K562 (cell line): ENCODE results near the gene SPAG7. TPM values are rescaled to one million over a fixed set of nuclear protein-coding genes. Genes with fewer than 3 reads are reported as not detected.

Experiments used
- ATAC-seq: fragments of 200-7000 bp; cut with Tn5 transposase; 3 replicates; pipeline ENCODE4 v1.9.1; 2020; ENCODE audit warnings: moderate library complexity
- BruUV-seq: library from RNA; stranded (reverse); fragments of 400-500 nt; replicated peaks from 2 replicates; lab custom pipeline; 2021; lab: Mats Ljungman, UMichigan
- CTCF ChIA-PET: fragments of 300-600 bp; formaldehyde crosslinking; extraction: SDS; loops from one replicate; lab custom pipeline; 2021; ENCODE audit warnings: low intra/inter-chr PET ratio; lab: Yijun Ruan, JAX
- POLR2A ChIA-PET: fragments of 300-600, 350-650 bp; sonication (Branson Sonifier 250); formaldehyde crosslinking; extraction: SDS; loops from one replicate; lab custom pipeline; 2021; ENCODE audit warnings: antibody characterized with exemption, inconsistent platforms; lab: Yijun Ruan, JAX
- DNase-seq, 4 experiments: peaks; one replicate each; pipeline versions ENCODE4 v3.0.0 to v3.0.0-alpha.2; 2011 to 2018; ENCODE audit warnings: low spot score in 3 of 4, mixed read lengths in 3 of 4; ENCODE audit errors: extremely low read depth in 1 of 4
- FAIRE-seq: peaks from 2 replicates; lab custom pipeline; 2011; peaks lifted over from hg19 to GRCh38; lab: Jason Lieb, UNC
- H2AFZ ChIP-seq: 2 replicates; pipeline ENCODE4 v1.6.0; 2011; ENCODE audit warnings: low read depth, low read length, control low read depth, inconsistent platforms
- H3K27ac ChIP-seq: fragments of 200-600 bp; 3 replicates; pipeline ENCODE4 v1.8.0; 2011; ENCODE audit warnings: low read depth, mild to moderate bottlenecking, control low read depth, inconsistent platforms, low read length, moderate library complexity, mixed read lengths; ENCODE audit errors: extremely low read depth
- H3K27me3 ChIP-seq, 2 experiments: fragments of 300-600 bp in 1 of 2; 2 replicates in 1 of 2; 3 replicates in 1 of 2; pipeline versions ENCODE4 v1.6.0 to v1.8.0; 2011; ENCODE audit warnings: inconsistent platforms in 2 of 2, low read length in 2 of 2, mild to moderate bottlenecking in 1 of 2, mixed read lengths in 1 of 2, moderate library complexity in 1 of 2; ENCODE audit not compliant: control insufficient read depth in 2 of 2, insufficient read depth in 2 of 2
- H3K36me3 ChIP-seq: fragments of 300-600 bp; 3 replicates; pipeline ENCODE4 v1.8.0; 2011; ENCODE audit warnings: mild to moderate bottlenecking, low read length, inconsistent platforms; ENCODE audit not compliant: control insufficient read depth, insufficient read depth
- H3K4me1 ChIP-seq, 2 experiments: fragments of 200-600 bp in 1 of 2; replicated peaks in 1 of 2; 2 replicates in 1 of 2; 3 replicates in 1 of 2; pipeline versions ENCODE4 v1.5.1 to v1.8.0; 2011; ENCODE audit warnings: inconsistent platforms in 2 of 2, low read length in 2 of 2, mild to moderate bottlenecking in 1 of 2, mixed read lengths in 1 of 2, moderate library complexity in 1 of 2; ENCODE audit not compliant: control insufficient read depth in 2 of 2, insufficient read depth in 2 of 2
- H3K4me2 ChIP-seq: 2 replicates; pipeline ENCODE4 v1.6.1; 2011; ENCODE audit warnings: low read length, control low read depth, inconsistent platforms, mixed read lengths; ENCODE audit not compliant: insufficient read depth
- H3K4me3 ChIP-seq: fragments of 200-600 bp; sonication (generic), shearing (Covaris generic); 2 replicates; pipeline ENCODE4 v1.5.1; 2016; ENCODE audit warnings: control low read depth, inconsistent platforms
- H3K79me2 ChIP-seq: fragments of 200-600 bp; 3 replicates; pipeline ENCODE4 v1.8.0; 2011; ENCODE audit warnings: low read length, inconsistent platforms; ENCODE audit not compliant: control insufficient read depth, insufficient read depth
- H3K9ac ChIP-seq, 2 experiments: 2 replicates each; pipeline versions ENCODE4 v1.6.0 to v1.6.1; 2011; ENCODE audit warnings: low read depth in 2 of 2, low read length in 2 of 2, control low read depth in 1 of 2, inconsistent platforms in 1 of 2, mild to moderate bottlenecking in 1 of 2, mixed read lengths in 1 of 2; ENCODE audit not compliant: insufficient read depth in 1 of 2
- H3K9me1 ChIP-seq: one replicate; pipeline ENCODE4 v1.6.0; 2011; ENCODE audit warnings: inconsistent platforms, mild to moderate bottlenecking, low read length, moderate library complexity; ENCODE audit not compliant: control insufficient read depth, insufficient read depth
- H3K9me3 ChIP-seq: replicated peaks from 2 replicates; pipeline ENCODE4 v1.5.1; 2011; ENCODE audit warnings: low read depth, low read length, inconsistent platforms; ENCODE audit not compliant: control insufficient read depth, insufficient read depth
- H4K20me1 ChIP-seq: replicated peaks from 2 replicates; pipeline ENCODE4 v1.6.1; 2011; ENCODE audit warnings: low read length, inconsistent platforms, mixed read lengths; ENCODE audit not compliant: control insufficient read depth, insufficient read depth
- CBFA2T2 ChIP-seq: fragments of 450-650 bp; conservative IDR thresholded peaks from 2 replicates; pipeline ENCODE4 v1.6.1; 2017; ENCODE audit warnings: mild to moderate bottlenecking
- JUN ChIP-seq, 2 experiments: sonication (generic) in 1 of 2; formaldehyde crosslinking in 1 of 2; IDR thresholded peaks; 2 replicates each; pipeline versions ENCODE4 v1.6.1 to v1.8.0; 2012 to 2022; ENCODE audit warnings: borderline replicate concordance in 2 of 2, mild to moderate bottlenecking in 2 of 2, improper control_type of control experiment in 1 of 2, low read depth in 1 of 2, low read length in 1 of 2, missing genetic modification reagents in 1 of 2
- POLR2G ChIP-seq: fragments of 200-400 bp; formaldehyde crosslinking; IDR thresholded peaks from 2 replicates; pipeline ENCODE4 v1.6.1; 2017; ENCODE audit warnings: low read depth, mild to moderate bottlenecking, antibody characterized with exemption, low read length, moderate library complexity
- RBFOX2 ChIP-seq: fragments of 200-400 bp; formaldehyde crosslinking; IDR thresholded peaks from 2 replicates; pipeline ENCODE4 v1.6.1; 2017; ENCODE audit warnings: low read depth, mild to moderate bottlenecking, low read length, moderate library complexity
- UBTF ChIP-seq, 2 experiments: IDR thresholded peaks; 2 replicates each; pipeline ENCODE4 v1.6.1; 2012; ENCODE audit warnings: improper control_type of control experiment in 2 of 2, low read depth in 2 of 2, low read length in 2 of 2, borderline replicate concordance in 1 of 2
- ZFX ChIP-seq: sonication (generic); formaldehyde crosslinking; IDR thresholded peaks from 2 replicates; pipeline ENCODE4 v1.8.0; 2022; ENCODE audit warnings: mild to moderate bottlenecking, missing genetic modification reagents, moderate library complexity
- WGBS: fragments of 100-300 bp; shearing (Covaris generic); methylation state at CpG from one replicate; pipeline ENCODE4 v1.1.6; 2016; ENCODE audit warnings: low coverage, mixed read lengths; ENCODE audit not compliant: insufficient coverage; ENCODE audit errors: missing lambda C conversion rate; 5-methylcytosine and 5-hydroxymethylcytosine counted together
- in situ Hi-C: fragments of 300-500 bp; cut with MboI; formaldehyde crosslinking; loops from 4 replicates; pipeline ENCODE4 v1.15.0; 2018; ENCODE audit warnings: inconsistent platforms, mixed read lengths
- intact Hi-C: fragments of 100-400 bp; cut with micrococcal nuclease; formaldehyde crosslinking; loops from 2 replicates; pipeline ENCODE4 v1.14.2; 2022
- polyA plus RNA-seq, 8 experiments: library from polyadenylated mRNA; depleted of rRNA in 4 of 8; stranded (reverse) in 5 of 8; unstranded in 3 of 8; fragments of >200 nt; fragmentation: Nextera tagmentation in 2 of 8; fragmentation: Illumina TruSeq in 1 of 8; extraction: Ambion mirVana in 2 of 8; extraction: Trizol in 1 of 8; gene quantifications; 2 replicates each; pipeline versions ENCODE4 v1.2.1 to v1.2.3, GENCODE V29; 2011 to 2014; ENCODE audit warnings: inconsistent platforms in 1 of 8, missing spikeins in 1 of 8
- total RNA-seq, 7 experiments: library from RNA; depleted of rRNA in 6 of 7; stranded (reverse); fragments of >200 nt in 6 of 7; fragmentation: Illumina TruSeq in 2 of 7; extraction: Trizol in 2 of 7; gene quantifications; 2 replicates each; pipeline versions ENCODE4 v1.2.1 to v1.2.3, GENCODE V29; 2011 to 2021; ENCODE audit warnings: low replicate concordance in 1 of 7

The SPAG7 gene
- total and polyA plus RNA-seq, 9 of the 15 experiments (the other 6 are each of a cell fraction or from before 2014, with no cell fraction given): 5.6 to 53.5 (median 36.3) TPM

DNA sequence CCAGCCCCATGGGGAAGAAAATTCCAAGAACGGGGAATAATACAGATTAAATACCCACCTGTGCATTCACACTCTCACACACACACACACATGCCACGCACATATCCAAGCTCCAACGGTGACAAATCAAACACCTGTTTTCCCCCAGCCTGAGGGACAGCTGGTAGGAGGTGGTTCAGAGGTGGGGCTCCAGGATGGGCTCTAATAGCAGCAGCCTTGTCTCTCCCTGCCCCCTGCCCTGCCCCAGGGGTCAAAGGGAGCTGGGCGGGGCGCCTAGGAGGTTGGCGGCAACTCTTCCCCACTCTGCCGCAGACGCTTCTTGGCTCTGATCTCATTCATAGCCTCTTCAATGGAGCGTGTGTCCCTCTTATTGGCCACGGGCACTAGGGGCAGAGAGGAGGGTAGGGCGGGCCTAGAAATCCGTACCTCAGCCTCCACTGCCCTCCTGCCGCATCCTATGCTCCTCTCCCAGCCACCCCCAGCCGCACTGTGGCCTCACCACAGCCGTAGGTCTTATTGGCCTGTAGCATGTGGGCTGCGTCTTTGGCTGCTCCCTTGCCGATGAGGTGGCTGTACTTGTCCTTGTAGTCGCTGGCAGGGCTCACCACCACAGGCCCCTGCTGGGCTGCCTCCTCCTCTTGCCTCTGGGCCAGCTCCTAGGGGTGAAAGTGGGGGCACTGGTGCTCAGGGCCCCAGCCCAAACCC is 8.2 kb downstream of the SPAG7 start:
- Histone ChIP-seq H3K9me3 (no peaks in the 10 kb centered on the region), H3K36me3 (no peaks in the 10 kb centered on the region; the same call in 2 of the 3 replicates), H4K20me1 (no peaks in the 10 kb centered on the region), H3K27ac (no peak overlapping the region), H3K4me2 (no peak overlapping the region; the same call in 1 of the 2 replicates), H3K9me1 (no peaks in the 10 kb centered on the region), H3K4me1 (peaks cover 7 to 15% of the 10 kb centered on the region in 2 experiments; a peak in 4 of 5 replicates), H3K79me2 (no peaks in the 10 kb centered on the region), H3K4me3 (no peak overlapping the region), H3K9ac (peak overlapping the region in 1 of 2 experiments; percentile 41; a peak in 1 of 4 replicates), H3K27me3 (no peaks in the 10 kb centered on the region), H2AFZ (no peak overlapping the region)
- ChIA-PET POLR2A (interaction anchor here (1.2 kb wide), 1 partner anchor 8 kb away, joined by 7 read pairs; the partner anchor contains the start of gene ENO3), CTCF (no interaction called here)
- ATAC-seq (peak; percentile 25; the same call in 2 of the 3 replicates), FAIRE-seq (no peak), DNase-seq (no peak)
- TSS peak; percentile 71 for BruUV-seq
- in situ Hi-C loops: no loop called here
- WGBS: 68% methylated on average over 9 of the region's 18 CpGs
- TF ChIP-seq ZFX: peak; percentile 1; the same call in 1 of the 2 replicates
- no peak for TF ChIP-seq JUN (IDR thresholded peaks at IDR 0.05; ENCODE audit: borderline replicate concordance, low read depth, low read length)
- TF ChIP-seq JUN (CRISPR knock-in tag; IDR thresholded peaks at IDR 0.05; ENCODE audit: borderline replicate concordance): no peak
- TF ChIP-seq CBFA2T2: no peak
- peak; percentile 39; the same call in 1 of the 2 replicates for TF ChIP-seq RBFOX2
- peak; percentile 44; the same call in 1 of the 2 replicates for TF ChIP-seq POLR2G
- no peak for TF ChIP-seq UBTF (IDR thresholded peaks at IDR 0.05; ENCODE audit: borderline replicate concordance in 1 of 2, low read depth in 2 of 2, low read length in 2 of 2)
- intact Hi-C loops: no loop called here
